Heart left ventricle (tissue), 16 donors: ENCODE results near the gene AP4M1. TPM values are rescaled to one million over a fixed set of nuclear protein-coding genes. Genes with fewer than 3 reads are reported as not detected.

Experiments
- ATAC-seq, 4 donors: fragments of 200-7000 bp; cut with Tn5 transposase; one replicate each; pipeline ENCODE4 v1.9.1; 2020 to 2022; ENCODE audit warnings: moderate library complexity in 4 of 4, mild to moderate bottlenecking in 3 of 4, moderate number of reproducible peaks in 1 of 4
- DNase-seq, 5 donors: peaks; one replicate each; pipeline ENCODE4 v3.0.0-alpha.2; 2020
- H3K27ac ChIP-seq, 12 donors: fragments of 200-600 bp; sonication (generic) in 4 of 12; one replicate each; pipeline versions ENCODE4 v1.5.0 to v1.8.0; 2016 to 2022; ENCODE audit warnings: mild to moderate bottlenecking in 2 of 12
- H3K27me3 ChIP-seq, 9 donors: fragments of 200-600 bp; sonication (generic) in 2 of 9; one replicate each; pipeline versions ENCODE4 v1.5.1 to v1.8.0; 2016 to 2022; ENCODE audit warnings: mild to moderate bottlenecking in 3 of 9
- H3K36me3 ChIP-seq, 9 donors: fragments of 200-600 bp; sonication (generic) in 2 of 9; one replicate each; pipeline versions ENCODE4 v1.5.0 to v1.8.0; 2018 to 2022; ENCODE audit warnings: mild to moderate bottlenecking in 2 of 9
- H3K4me1 ChIP-seq, 12 donors: fragments of 200-600 bp; sonication (generic) in 4 of 12; one replicate each; pipeline versions ENCODE4 v1.5.0 to v1.8.0; 2016 to 2022; ENCODE audit warnings: mild to moderate bottlenecking in 3 of 12
- H3K4me3 ChIP-seq, 12 donors: fragments of 200-600 bp; sonication (generic) in 4 of 12; one replicate each; pipeline versions ENCODE4 v1.5.0 to v1.8.0; 2017 to 2022; ENCODE audit warnings: mild to moderate bottlenecking in 9 of 12, moderate library complexity in 4 of 12
- H3K9me3 ChIP-seq, 12 donors: fragments of 200-600 bp; sonication (generic) in 4 of 12; one replicate each; pipeline versions ENCODE4 v1.5.0 to v1.8.0; 2016 to 2022; ENCODE audit warnings: mild to moderate bottlenecking in 1 of 12
- CTCF ChIP-seq, 12 donors: fragments of 200-600 bp; sonication (generic) in 4 of 12; IDR thresholded peaks; one replicate each; pipeline versions ENCODE4 v1.5.0 to v1.8.0; 2018 to 2022; ENCODE audit warnings: antibody characterized with exemption in 12 of 12, mild to moderate bottlenecking in 5 of 12
- POLR2A ChIP-seq, 2 donors: fragments of 450-650 bp; IDR thresholded peaks; one replicate each; pipeline ENCODE4 v1.6.1; 2017; ENCODE audit warnings: antibody characterized with exemption in 2 of 2, mild to moderate bottlenecking in 2 of 2, moderate library complexity in 2 of 2
- WGBS, 4 donors: extraction: QIAGEN DNeasy Blood & Tissue Kit in 2 of 4; methylation state at CpG; one replicate each; pipeline versions ENCODE4 v1.1.5 to v1.1.7; 2013 to 2018; 5-methylcytosine and 5-hydroxymethylcytosine counted together
- intact Hi-C, 10 donors: fragments of 100-400 bp; cut with DNase I; formaldehyde crosslinking; loops; one replicate each; pipeline versions ENCODE4 v1.11.1 to v1.14.2; 2022
- polyA plus RNA-seq, 2 donors: library from polyadenylated mRNA; stranded (reverse); fragments of 200-250 nt; gene quantifications; one replicate each; pipeline ENCODE4 v1.2.3, GENCODE V29; 2013
- total RNA-seq, 9 donors: library from RNA; depleted of rRNA in 2 of 9; stranded (reverse); fragments of >200 nt in 2 of 9; fragmentation: NEBNext Ultra II Directional in 3 of 9; extraction: Animal tissue kit (Norgen Biotek cat#: 25700) in 3 of 9; gene quantifications; one replicate each; pipeline versions ENCODE4 v1.1.0 to v1.2.4, GENCODE V29; 2016 to 2023
- donor health status: ischemic (EF 13 %, LVEDD 7.1; RV severe dilation, severe dysfunction).
- donor health status: healthy with polysubstance abuse.
- donor health status: DM: no; HTN: yes; CAD: no.
- donor health status: DM: no; HTN: no; CAD: no.
- donor health status: ischemic (EF 25% LVEDD 6.9; RV normal size, moderate dysfunction).
- donor health status: ischemic (EF 25% LVEDD 5.7; RV mildly dilated, moderate dysfunction).
- donor health status: healthy.
- donor health status: DM: yes; HTN: yes; CAD: no.
- donor health status: ischemic (EF 35%, LVEDD 5.7; RV mildly dilated, moderate dysfunction).
- donor health status: nonischemic (EF 11% LVEDD 7.7; RV severe dilation, severe dysfunction).
- donor health status: DM: yes; HTN: yes; CAD: no.
- donor health status: PGD.
- donor health status: ischemic (EF 29% LVEDD 5.4; RV normal size, mild dysfunction).
- donor health status: nonischemic (EF 23%, LVEDD 6.1; RV moderate dilation, normal function).

Gene AP4M1
- total and polyA plus RNA-seq, 11 donors, result 8.9 to 19.3 (median 12.3) TPM

DNA sequence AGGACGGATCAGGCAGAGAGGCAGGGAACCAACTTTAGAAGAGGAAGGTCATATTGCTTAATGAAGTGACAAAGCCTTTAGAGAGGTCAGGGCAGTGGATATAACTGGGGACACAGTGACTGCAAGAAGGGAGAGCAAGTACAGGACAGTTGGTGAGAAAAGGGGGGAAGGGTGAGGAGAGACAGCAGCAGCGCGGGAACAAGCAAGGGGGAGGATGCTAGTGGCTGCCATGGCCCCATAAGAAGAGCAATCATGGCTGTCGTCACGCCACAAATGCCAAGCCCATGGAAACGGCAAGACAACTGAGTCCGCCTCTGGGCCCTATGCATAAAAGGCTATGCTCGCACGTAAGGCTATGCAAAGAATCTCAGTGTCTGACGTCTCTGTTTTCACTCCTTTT lies 29.0 kb upstream of the AP4M1 start:
- H3K9me3 ChIP-seq, result peaks cover 0 to 47% (median 26%) of the 10 kb centered on the region in 12 donors
- ATAC-seq, result no peak
- no peaks in the 10 kb centered on the region for H3K27me3 ChIP-seq
- H3K4me3 ChIP-seq, result no peak overlapping the region
- intact Hi-C loops, result no loop called here
- no peak overlapping the region for H3K27ac ChIP-seq
- peaks cover 19 to 95% (median 79%) of the 10 kb centered on the region in 9 donors for H3K36me3 ChIP-seq
- TF ChIP-seq POLR2A (IDR thresholded peaks at IDR 0.05) (no peak), CTCF (IDR thresholded peaks at IDR 0.05) (no peak)
- no peak for DNase-seq
- H3K4me1 ChIP-seq, result no peaks in the 10 kb centered on the region
- 97 to 99% (median 98%) methylated on average over 10 of the region's 10 CpGs for WGBS, 4 donors

GRCh38 chr7:100074841-100075240 lies 26.6 kb upstream of the AP4M1 start:
- no peak overlapping the region for H3K4me3 ChIP-seq
- no peak for TF ChIP-seq CTCF (IDR thresholded peaks at IDR 0.05)
- peaks cover 0 to 18% (median 10%) of the 10 kb centered on the region in 12 donors for H3K4me1 ChIP-seq
- H3K36me3 ChIP-seq, result peaks cover 19 to 100% (median 92%) of the 10 kb centered on the region in 9 donors
- ATAC-seq (no peak), DNase-seq (no peak)
- peaks cover 0 to 33% (median 26%) of the 10 kb centered on the region in 12 donors for H3K9me3 ChIP-seq
- no peaks in the 10 kb centered on the region for H3K27me3 ChIP-seq
- 89 to 96% (median 95%) methylated on average over 7 of the region's 7 CpGs for WGBS, 4 donors
- H3K27ac ChIP-seq, result no peak overlapping the region
- intact Hi-C loops, result no loop called here

GRCh38 chr7:100075418-100075817 lies 26.0 kb upstream of the AP4M1 start:
- Histone ChIP-seq H3K27me3 (no peaks in the 10 kb centered on the region), H3K27ac (no peak overlapping the region), H3K4me3 (no peak overlapping the region), H3K4me1 (peaks cover 0 to 23% (median 16%) of the 10 kb centered on the region in 12 donors), H3K9me3 (peaks cover 0 to 28% (median 22%) of the 10 kb centered on the region in 12 donors), H3K36me3 (peaks cover 17 to 96% (median 86%) of the 10 kb centered on the region in 9 donors)
- TF ChIP-seq CTCF (IDR thresholded peaks at IDR 0.05), result no peak
- no peak for TF ChIP-seq POLR2A (IDR thresholded peaks at IDR 0.05)
- intact Hi-C loops, result no loop called here
- DNase-seq, result no peak
- ATAC-seq, result no peak
- WGBS, 4 donors, result 93 to 97% (median 95%) methylated on average over 5 to 6 of the region's 6 CpGs

GRCh38 chr7:100077205-100077604 lies 24.2 kb upstream of the AP4M1 start:
- WGBS, 4 donors, result 95 to 97% (median 96%) methylated on average over 4 of the region's 4 CpGs

More at GRCh38 chr7:100077205-100077604, 24.2 kb upstream of the AP4M1 start:
- no peak for TF ChIP-seq CTCF (IDR thresholded peaks at IDR 0.05)
- no peak for TF ChIP-seq POLR2A (IDR thresholded peaks at IDR 0.05)
- intact Hi-C loops, result no loop called here
- Histone ChIP-seq H3K36me3 (peaks cover 2 to 78% (median 68%) of the 10 kb centered on the region in 9 donors), H3K4me3 (no peak overlapping the region), H3K4me1 (peaks cover 0 to 33% (median 23%) of the 10 kb centered on the region in 12 donors), H3K9me3 (peaks cover 0 to 10% (median 4%) of the 10 kb centered on the region in 12 donors), H3K27ac (no peak overlapping the region), H3K27me3 (no peaks in the 10 kb centered on the region)
- DNase-seq (no peak), ATAC-seq (no peak)
